Stimulated activated memory B cell treated with anti-CD40 and anti-IgM and Interleukin-4, amounts not matched to agents 10 μg/mL and 1 μg/mL and 100 μg/mL, for 72 hours (primary cell): ENCODE measurements around the gene CHMP2B.
"Not testable (repeated sequence)": the region's sequence is repeated elsewhere in the genome, so short reads cannot be mapped to it uniquely, and the experiment has no call there.

ENCODE experiments used
- ATAC-seq: fragments of 150-1000 bp; cut with Tn5 transposase; 2 replicates; pipeline ENCODE4 v1.10.0; 2021
- H3K27ac Mint-ChIP-seq: one replicate; pipeline ENCODE4 v1.8.0; 2022; ENCODE audit warnings: mild to moderate bottlenecking, mixed read lengths
- H3K27me3 Mint-ChIP-seq: one replicate; pipeline ENCODE4 v1.8.0; 2022; ENCODE audit warnings: mixed read lengths
- H3K36me3 Mint-ChIP-seq: one replicate; pipeline ENCODE4 v1.8.0; 2022; ENCODE audit warnings: mixed read lengths
- H3K4me1 Mint-ChIP-seq: one replicate; pipeline ENCODE4 v1.8.0; 2022; ENCODE audit warnings: mixed read lengths
- H3K4me3 Mint-ChIP-seq: one replicate; pipeline ENCODE4 v1.8.0; 2022; ENCODE audit warnings: mild to moderate bottlenecking, moderate library complexity, mixed read lengths
- H3K9me3 Mint-ChIP-seq: one replicate; pipeline ENCODE4 v1.8.0; 2022; ENCODE audit warnings: mixed read lengths

The CHMP2B gene

DNA sequence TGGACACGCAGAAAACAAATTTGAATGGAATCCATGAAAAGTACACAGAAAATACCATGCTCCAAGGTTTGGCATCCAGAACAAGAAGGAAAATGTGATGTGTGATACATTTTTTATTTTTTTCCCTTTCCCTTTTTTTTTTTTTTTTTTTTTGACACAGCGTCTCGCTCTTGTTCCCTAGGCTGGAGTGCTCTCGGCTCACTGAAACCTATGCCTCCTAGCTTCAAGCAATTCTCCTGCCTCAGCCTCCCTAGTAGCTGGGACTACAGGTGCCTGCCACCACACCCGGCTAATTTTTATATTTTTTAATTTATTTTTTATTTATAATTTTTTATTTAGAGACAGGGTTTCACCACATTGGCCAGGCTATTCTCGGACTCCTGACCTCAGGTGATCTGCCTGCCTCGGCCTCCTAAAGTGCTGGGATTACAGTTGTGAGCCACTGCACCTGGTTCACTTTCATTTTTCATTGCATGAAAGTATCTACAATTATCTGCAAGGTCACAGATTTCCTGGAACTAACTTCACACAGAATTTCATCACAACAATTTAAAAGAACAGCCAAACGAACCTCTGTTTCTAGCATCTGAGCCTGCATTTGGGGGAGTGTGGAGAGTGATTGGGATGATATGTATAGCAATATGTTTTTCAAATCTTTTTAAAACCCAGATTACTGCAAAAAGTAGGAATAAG, 41.0 kb downstream of the CHMP2B start:
- Mint-ChIP-seq H3K27ac (no peak overlapping the region), H3K36me3 (no peaks in the 10 kb centered on the region), H3K4me3 (no peak overlapping the region), H3K27me3 (no peaks in the 10 kb centered on the region), H3K4me1 (peaks cover 14% of the 10 kb centered on the region), H3K9me3 (no peaks in the 10 kb centered on the region)
- ATAC-seq: no peak

DNA sequence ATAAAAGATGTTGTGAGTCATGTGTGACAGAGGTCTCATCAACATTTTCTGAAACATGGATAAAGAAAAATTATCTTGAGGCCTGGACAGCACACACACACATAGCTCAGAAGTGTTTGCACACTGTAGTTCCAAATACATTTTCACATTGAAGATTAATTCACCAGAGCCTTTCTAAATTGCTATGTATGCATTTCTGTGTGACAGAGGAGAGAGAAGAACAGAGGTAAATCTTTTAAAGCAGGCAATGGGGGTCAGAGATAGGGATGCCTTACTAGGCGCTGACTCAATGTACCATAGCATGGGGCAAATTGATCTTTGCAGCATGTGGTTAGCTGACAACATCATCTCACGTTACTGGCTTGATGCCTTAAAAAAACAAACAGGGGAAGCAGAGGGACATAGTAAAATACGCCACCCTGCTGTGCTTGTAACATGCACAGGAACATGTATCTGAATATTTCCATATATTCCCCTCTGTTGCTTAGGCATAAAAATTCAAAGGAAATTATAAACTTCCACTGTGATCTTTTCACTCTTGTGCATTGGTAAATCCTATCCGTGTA, 41.6 kb downstream of the CHMP2B start:
- H3K4me1 Mint-ChIP-seq: peaks cover 20% of the 10 kb centered on the region
- ATAC-seq: no peak
- no peak overlapping the region for H3K4me3 Mint-ChIP-seq
- H3K36me3 Mint-ChIP-seq: no peaks in the 10 kb centered on the region
- no peak overlapping the region for H3K27ac Mint-ChIP-seq
- H3K27me3 Mint-ChIP-seq: no peaks in the 10 kb centered on the region
- H3K9me3 Mint-ChIP-seq: no peaks in the 10 kb centered on the region

DNA sequence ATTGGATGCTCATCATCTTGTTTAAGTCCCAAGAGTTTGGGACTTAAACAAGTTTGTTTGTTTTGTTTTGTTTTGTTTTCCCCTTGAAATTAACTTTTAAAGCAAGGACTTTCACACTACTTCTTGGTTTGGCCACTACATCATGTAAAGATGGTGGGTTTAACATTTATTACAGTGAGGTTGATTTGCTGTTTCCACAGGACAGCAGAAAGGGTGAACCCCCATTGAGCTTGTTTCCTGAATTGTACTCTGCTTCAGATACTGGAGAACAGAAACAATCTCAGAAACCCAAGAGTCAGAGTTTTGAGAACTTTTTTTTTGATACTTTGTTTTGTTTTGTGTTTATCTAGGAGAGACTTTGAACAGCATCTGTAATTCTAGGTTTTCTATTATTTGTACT, 42.6 kb downstream of the CHMP2B start:
- H3K27me3 Mint-ChIP-seq: no peaks in the 10 kb centered on the region

DNA sequence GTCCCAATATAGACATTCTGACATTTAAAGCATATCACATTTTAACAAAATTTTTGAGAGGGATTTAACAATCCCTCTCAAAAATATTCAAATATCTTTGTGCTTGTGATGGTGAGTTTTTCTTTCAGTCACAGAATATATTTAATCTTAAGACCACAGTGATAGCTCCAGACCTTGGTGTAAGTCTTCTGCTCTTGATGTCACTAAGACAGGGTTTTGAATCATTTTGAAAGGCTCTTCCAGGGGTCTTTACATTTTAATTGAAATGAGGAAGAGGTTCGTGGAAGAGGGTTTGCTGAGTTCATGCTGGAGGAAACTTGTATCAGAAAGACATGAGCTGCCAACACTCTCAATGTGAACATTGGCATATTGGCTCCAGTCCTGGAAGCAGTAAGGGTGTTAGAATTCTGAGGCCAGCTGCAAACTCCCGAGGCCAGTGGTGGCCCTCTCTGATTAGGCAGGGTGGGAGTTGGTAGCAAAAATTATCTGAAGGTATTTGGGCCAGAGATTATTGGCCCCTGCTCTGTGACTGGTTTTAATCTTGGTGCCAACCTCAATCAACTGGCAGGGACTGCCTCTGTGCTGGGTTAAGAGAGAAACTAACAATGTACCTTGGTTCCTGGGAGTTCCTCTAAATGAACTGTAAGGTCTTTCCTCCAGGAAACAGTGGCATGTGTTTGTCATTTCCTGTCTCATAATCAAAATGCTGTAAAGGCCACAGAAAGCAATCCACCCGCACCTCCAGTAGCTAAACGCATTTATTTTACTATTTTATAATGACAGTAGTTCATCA, 44.0 kb downstream of the CHMP2B start:
- Mint-ChIP-seq H3K27ac (no peak overlapping the region), H3K9me3 (no peaks in the 10 kb centered on the region), H3K4me3 (no peak overlapping the region), H3K36me3 (no peaks in the 10 kb centered on the region), H3K4me1 (peaks cover 20% of the 10 kb centered on the region), H3K27me3 (no peaks in the 10 kb centered on the region)
- peak; percentile 43 for ATAC-seq

More for the DNA sequence above, 42.6 kb downstream of the CHMP2B start:
- no peak for ATAC-seq
- H3K27ac Mint-ChIP-seq: no peak overlapping the region
- no peaks in the 10 kb centered on the region for H3K9me3 Mint-ChIP-seq
- H3K4me1 Mint-ChIP-seq: peaks cover 20% of the 10 kb centered on the region
- H3K4me3 Mint-ChIP-seq: no peak overlapping the region
- no peaks in the 10 kb centered on the region for H3K36me3 Mint-ChIP-seq

DNA sequence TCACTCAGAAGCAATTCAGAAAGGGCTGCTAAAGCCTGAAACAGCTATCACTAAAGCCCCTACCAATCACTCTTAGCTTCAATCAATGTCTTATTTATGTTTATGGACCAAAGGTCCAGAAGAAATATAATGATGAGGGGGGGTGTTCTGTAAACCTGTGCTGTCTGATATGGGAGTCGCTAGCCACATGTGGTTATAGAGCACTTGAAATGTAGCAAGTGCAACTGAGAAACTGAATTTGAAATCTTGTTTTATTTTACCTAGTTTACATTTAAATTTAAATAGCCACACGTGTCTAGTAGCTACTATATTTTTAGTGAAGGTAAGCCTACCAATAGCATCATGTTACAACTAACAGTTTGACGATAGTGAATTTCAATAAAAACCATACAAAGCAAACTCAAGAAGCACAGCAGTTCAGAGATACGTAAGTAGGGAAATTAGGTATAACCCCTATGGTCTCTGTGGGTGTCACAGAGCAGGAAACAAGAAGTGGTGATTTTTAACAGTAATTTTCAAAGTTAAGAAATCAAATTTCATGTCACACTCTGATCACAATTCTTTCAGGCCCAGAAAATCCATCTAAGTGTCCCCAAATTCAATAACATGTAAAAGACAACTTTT, 45.7 kb downstream of the CHMP2B start:
- Mint-ChIP-seq H3K27me3 (no peaks in the 10 kb centered on the region), H3K27ac (no peak overlapping the region), H3K36me3 (no peaks in the 10 kb centered on the region), H3K9me3 (no peaks in the 10 kb centered on the region), H3K4me3 (no peak overlapping the region), H3K4me1 (peaks cover 20% of the 10 kb centered on the region)
- peak; percentile 84 for ATAC-seq

DNA sequence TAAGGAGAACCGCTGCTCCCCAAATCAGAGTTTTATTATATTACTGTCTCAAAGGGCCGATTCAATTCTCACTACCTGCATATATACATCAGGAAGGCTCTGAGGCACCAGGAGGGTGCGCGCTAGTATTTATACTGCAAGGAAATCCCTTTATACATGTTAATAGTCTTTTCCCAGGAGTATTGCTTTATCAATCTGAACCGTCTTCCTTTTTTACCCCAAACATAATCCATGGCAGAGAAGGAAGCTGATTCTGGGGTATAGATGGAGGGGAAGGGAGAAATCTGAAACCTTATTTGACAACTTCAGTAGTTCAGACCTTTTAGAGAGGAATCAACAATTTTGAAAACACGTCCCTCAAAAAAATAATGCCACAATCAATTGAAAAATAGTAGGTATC, 49.4 kb downstream of the CHMP2B start, which contains the start of gene POU1F1:
POU1F1 (minus strand) TSS at position 101 of the 400 bp plus-strand sequence. CDS start 122 bp downstream, outside the sequence.
- no peak within 1 kb of the TSS for H3K4me3 Mint-ChIP-seq
- no peaks in the 10 kb centered on the region for H3K36me3 Mint-ChIP-seq
- ATAC-seq: no peak
- no peaks in the 10 kb centered on the region for H3K27me3 Mint-ChIP-seq
- H3K4me1 Mint-ChIP-seq: peaks cover 12% of the 10 kb centered on the region
- no peaks in the 10 kb centered on the region for H3K9me3 Mint-ChIP-seq
- H3K27ac Mint-ChIP-seq: no peak within 1 kb of the TSS

DNA sequence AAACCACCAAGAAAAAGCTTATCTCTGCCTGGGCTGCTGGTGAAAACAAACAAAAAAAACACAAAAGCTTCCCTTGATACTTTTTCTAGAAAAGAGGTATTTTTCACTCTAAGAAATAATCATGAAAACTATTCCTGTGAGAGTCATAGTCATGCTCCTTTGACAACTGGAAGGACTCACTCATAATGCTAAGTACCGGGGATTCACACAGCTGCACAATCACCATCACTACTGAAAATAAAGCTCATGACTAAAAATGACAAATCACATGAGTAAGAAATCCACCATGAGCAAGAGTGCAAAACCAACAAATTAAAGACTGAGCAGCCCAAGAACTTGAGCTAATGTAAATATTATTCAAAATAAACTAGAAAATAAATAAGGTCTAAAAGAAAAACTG, 59.9 kb downstream of the CHMP2B start:
- no peaks in the 10 kb centered on the region for H3K36me3 Mint-ChIP-seq
- no peaks in the 10 kb centered on the region for H3K4me1 Mint-ChIP-seq
- no peak overlapping the region for H3K27ac Mint-ChIP-seq
- peaks cover 21% of the 10 kb centered on the region for H3K27me3 Mint-ChIP-seq
- ATAC-seq: no peak
- no peak overlapping the region for H3K4me3 Mint-ChIP-seq
- no peaks in the 10 kb centered on the region for H3K9me3 Mint-ChIP-seq

DNA sequence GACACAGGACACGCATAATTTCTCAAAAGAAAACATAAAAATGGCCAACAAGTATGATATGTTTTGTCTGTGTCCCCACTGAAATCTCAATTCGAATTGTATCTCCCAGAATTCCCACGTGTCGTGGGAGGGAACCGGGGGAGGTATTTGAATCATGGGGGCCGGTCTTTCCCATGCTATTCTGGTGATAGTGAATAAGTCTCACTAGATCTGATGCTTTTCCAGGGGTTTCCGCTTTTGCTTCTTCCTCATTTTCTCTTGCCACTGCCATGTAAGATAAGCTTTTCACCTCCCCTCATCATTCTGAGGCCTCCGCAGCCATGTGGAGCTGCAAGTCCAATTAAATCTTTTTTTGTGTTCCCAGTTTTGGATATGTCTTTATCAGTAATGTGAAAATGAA, 61.3 kb downstream of the CHMP2B start:
- Mint-ChIP-seq H3K36me3 (no peaks in the 10 kb centered on the region), H3K9me3 (no peaks in the 10 kb centered on the region)

DNA sequence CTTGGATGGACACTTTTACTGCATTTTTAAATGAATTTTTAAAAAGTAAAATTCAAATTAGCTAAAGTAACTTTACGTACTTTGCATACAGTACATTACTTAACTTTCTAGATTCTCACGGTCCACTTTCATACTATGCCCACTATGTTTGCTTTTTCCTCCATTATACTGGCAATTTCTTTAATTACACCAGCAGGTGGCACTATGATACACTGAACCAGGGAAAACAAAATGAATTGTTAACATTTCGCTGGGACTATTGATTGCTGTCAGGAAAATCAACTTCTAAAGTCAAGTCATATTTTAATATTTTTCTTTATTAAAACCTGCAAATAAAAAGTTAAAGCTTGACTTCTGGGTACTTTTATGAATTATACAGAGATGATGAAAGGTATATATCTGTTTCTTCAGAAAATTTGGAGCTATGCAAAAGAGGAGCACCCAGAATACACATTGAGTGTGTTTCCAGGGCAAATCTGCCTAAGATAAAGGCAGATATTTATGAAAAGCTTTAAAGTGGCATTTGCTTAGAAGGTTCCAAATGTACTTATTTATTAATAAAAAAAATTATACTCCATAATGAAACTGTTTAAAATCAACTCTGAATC, 71.1 kb downstream of the CHMP2B start:
- Mint-ChIP-seq H3K27ac (no peak overlapping the region), H3K4me1 (no peaks in the 10 kb centered on the region), H3K9me3 (no peaks in the 10 kb centered on the region), H3K36me3 (no peaks in the 10 kb centered on the region), H3K4me3 (no peak overlapping the region), H3K27me3 (no peaks in the 10 kb centered on the region)
- peak; percentile 70 for ATAC-seq

More for the DNA sequence above, 61.3 kb downstream of the CHMP2B start:
- no peak for ATAC-seq
- H3K4me3 Mint-ChIP-seq: no peak overlapping the region
- no peaks in the 10 kb centered on the region for H3K4me1 Mint-ChIP-seq
- no peak overlapping the region for H3K27ac Mint-ChIP-seq
- H3K27me3 Mint-ChIP-seq: peaks cover 21% of the 10 kb centered on the region

DNA sequence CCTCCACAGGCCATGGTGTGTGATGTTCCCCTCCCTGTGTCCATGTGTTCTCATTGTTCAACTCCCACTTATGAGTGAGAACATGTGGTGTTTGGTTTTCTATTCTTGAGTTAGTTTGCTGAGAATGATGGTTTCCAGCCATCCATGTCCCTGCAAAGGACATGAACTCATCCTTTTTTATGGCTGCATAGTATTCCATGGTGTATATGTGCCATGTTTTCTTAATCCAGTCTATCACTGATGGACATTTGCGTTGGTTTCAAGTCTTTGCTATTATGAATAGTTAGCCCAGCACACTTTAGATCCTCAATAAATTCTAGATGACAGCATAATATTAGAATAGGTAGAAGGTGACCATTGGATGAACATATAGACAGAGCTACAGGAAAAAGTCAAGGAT, 77.9 kb downstream of the CHMP2B start:
- not testable (repeated sequence) for H3K4me3 Mint-ChIP-seq, H3K36me3 Mint-ChIP-seq, ATAC-seq, H3K4me1 Mint-ChIP-seq, H3K9me3 Mint-ChIP-seq, H3K27me3 Mint-ChIP-seq, H3K27ac Mint-ChIP-seq
